ENCODE results near the gene MORN1.

Gene MORN1

GRCh38 chr1:2339206-2340085 lies 51.9 kb downstream of the MORN1 start:
- POLR2A ChIA-PET, result no interaction called here
- CTCF ChIA-PET, result interaction anchor here (0.8 to 0.9 kb wide), 2 partner anchors 10 to 16 kb away, joined by 3 to 4 read pairs; no protein-coding TSS in a partner anchor
- no peak for DNase-seq (ENCODE audit: low read depth, low spot score)
- H3K4me3 ChIP-seq (ENCODE audit: low read depth, low read length), result no peak overlapping the region
- TF ChIP-seq, protein P1, sequence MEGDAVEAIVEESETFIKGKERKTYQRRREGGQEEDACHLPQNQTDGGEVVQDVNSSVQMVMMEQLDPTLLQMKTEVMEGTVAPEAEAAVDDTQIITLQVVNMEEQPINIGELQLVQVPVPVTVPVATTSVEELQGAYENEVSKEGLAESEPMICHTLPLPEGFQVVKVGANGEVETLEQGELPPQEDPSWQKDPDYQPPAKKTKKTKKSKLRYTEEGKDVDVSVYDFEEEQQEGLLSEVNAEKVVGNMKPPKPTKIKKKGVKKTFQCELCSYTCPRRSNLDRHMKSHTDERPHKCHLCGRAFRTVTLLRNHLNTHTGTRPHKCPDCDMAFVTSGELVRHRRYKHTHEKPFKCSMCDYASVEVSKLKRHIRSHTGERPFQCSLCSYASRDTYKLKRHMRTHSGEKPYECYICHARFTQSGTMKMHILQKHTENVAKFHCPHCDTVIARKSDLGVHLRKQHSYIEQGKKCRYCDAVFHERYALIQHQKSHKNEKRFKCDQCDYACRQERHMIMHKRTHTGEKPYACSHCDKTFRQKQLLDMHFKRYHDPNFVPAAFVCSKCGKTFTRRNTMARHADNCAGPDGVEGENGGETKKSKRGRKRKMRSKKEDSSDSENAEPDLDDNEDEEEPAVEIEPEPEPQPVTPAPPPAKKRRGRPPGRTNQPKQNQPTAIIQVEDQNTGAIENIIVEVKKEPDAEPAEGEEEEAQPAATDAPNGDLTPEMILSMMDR (IDR thresholded peaks at IDR 0.05; ENCODE audit: insufficient read depth, low read length, missing control alignments), result no peak

DNA sequence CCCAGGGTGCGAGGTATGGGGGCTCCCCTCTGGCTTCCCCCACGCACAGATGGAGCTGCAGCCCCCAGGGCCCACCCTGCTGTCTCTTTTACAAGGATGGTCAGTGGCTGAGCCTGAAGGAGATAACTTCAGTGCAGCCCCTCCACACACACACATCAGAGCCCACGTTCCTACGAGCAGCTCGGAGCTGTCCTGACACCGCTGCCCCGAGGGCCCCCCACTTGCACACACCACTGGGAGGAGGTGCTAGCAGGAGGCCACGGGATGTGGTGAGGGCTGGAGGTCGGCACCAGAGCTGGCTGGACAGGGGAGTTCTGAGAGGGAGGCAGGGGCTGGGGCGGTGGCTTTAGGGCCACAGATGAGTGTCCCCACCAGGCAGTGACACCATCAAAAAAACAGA lies 53.9 kb downstream of the MORN1 start:
- no peak overlapping the region for H3K4me3 ChIP-seq (ENCODE audit: low read depth, low read length)
- DNase-seq (ENCODE audit: low read depth, low spot score), result no peak
- ChIA-PET CTCF (interaction anchor here (0.7 to 1.6 kb wide), 3 partner anchors 15 to 108 kb away, joined by 3 to 4 read pairs (median 3); no protein-coding TSS in a partner anchor), POLR2A (interaction anchor here (0.7 kb wide), 1 partner anchor 138 kb away, joined by 4 read pairs; no protein-coding TSS in a partner anchor)
- TF ChIP-seq, protein P1 (IDR thresholded peaks at IDR 0.05; ENCODE audit: insufficient read depth, low read length, missing control alignments), result no peak

DNA sequence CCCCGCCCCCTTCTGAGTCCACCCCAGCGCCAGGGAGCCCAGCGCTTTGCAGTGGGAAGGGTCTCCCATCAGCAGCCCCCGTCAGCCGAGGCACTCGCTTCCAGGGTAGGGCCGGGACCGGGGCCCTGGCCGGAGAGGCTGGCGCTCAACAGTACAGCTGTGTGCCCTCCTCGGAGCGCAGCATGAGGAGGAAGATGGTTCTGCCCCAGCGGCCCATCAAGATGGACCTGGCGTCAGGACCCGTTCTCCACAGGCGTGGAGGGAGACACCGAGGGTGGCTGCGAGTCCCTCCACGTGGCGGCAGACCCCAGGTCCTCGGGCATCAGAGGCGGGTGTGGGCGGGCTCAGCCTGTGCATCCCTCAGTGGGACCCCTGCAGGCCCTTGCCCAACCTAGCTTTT lies 54.3 kb downstream of the MORN1 start:
- CTCF ChIA-PET, result interaction anchor here (0.7 to 1.6 kb wide), 3 partner anchors 15 to 45 kb away, joined by 3 to 5 read pairs (median 4); no protein-coding TSS in a partner anchor
- TF ChIP-seq, protein P1 (IDR thresholded peaks at IDR 0.05; ENCODE audit: insufficient read depth, low read length, missing control alignments), result no peak

DNA sequence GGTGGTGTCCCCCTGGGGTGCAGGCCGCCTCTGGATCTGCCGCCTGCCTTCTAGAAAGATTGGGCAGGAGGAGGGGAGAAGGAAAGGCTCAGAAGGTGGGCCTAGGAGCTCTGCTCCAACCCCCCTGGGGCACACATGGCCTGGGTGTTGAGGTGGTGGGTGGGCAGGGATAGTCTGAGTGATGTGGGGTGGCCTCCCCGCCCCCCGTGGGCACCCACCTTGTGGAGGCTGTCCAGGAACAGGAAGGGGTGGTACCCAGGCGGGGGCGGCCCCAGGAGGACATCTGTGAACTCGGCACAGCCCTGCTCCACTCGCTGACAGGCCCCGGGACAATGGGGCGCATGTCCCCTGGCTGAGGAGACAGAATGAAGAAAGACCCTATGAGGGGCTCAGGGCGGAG lies 54.9 kb downstream of the MORN1 start:
- CTCF ChIA-PET, result interaction anchor here (1.5 kb wide), 1 partner anchor 45 kb away, joined by 5 read pairs; no protein-coding TSS in a partner anchor
- POLR2A ChIA-PET, result no interaction called here
- no peak for DNase-seq (ENCODE audit: low read depth, low spot score)
- no peak overlapping the region for H3K4me3 ChIP-seq (ENCODE audit: low read depth, low read length)
- TF ChIP-seq, protein P1 (IDR thresholded peaks at IDR 0.05; ENCODE audit: insufficient read depth, low read length, missing control alignments), result no peak

More for the DNA sequence above, 54.3 kb downstream of the MORN1 start:
- DNase-seq (ENCODE audit: low read depth, low spot score), result no peak
- no peak overlapping the region for H3K4me3 ChIP-seq (ENCODE audit: low read depth, low read length)
- POLR2A ChIA-PET, result no interaction called here

GRCh38 chr1:2335721-2336455 lies 55.5 kb downstream of the MORN1 start:
- POLR2A ChIA-PET, result interaction anchor here (0.6 kb wide), 1 partner anchor 37 kb away, joined by 3 read pairs; no protein-coding TSS in a partner anchor
- TF ChIP-seq, protein P1 (IDR thresholded peaks at IDR 0.05; ENCODE audit: insufficient read depth, low read length, missing control alignments), result no peak
- CTCF ChIA-PET, result interaction anchor here (1.5 kb wide), 1 partner anchor 46 kb away, joined by 5 read pairs; no protein-coding TSS in a partner anchor
- no peak overlapping the region for H3K4me3 ChIP-seq (ENCODE audit: low read depth, low read length)
- no peak for DNase-seq (ENCODE audit: low read depth, low spot score)

Measured in AG04449 (cell line).